OCI-LY3 (cell line): ENCODE results near the gene PITPNM3.
"Not testable (repeated sequence)": the region's sequence is repeated elsewhere in the genome, so short reads cannot be mapped to it uniquely, and the experiment has no call there.

Source experiments
- H2AFZ ChIP-seq: fragments of 200-600, 300-600 bp; shearing (Covaris generic); 2 replicates; pipeline ENCODE4 v1.6.0; 2014; ENCODE audit warnings: antibody characterized with exemption, low read depth, low read length
- H3K27ac ChIP-seq: fragments of 200-600, 300-600 bp; sonication (generic); 2 replicates; pipeline ENCODE4 v1.5.1; 2014; ENCODE audit warnings: mild to moderate bottlenecking, low read length, moderate library complexity, mixed read lengths
- H3K27me3 ChIP-seq: fragments of 200-600, 300-600 bp; sonication (generic); 2 replicates; pipeline ENCODE4 v1.6.1; 2014; ENCODE audit warnings: low read depth, low read length, mixed read lengths
- H3K36me3 ChIP-seq: fragments of 200-600, 300-600 bp; sonication (generic); replicated peaks from 2 replicates; pipeline ENCODE3; 2014; ENCODE audit warnings: low read depth, low read length, mixed read lengths
- H3K4me1 ChIP-seq: fragments of 300-600, 200-600 bp; sonication (generic); 2 replicates; pipeline ENCODE4 v1.6.1; 2014; ENCODE audit warnings: low read length, mixed read lengths
- H3K4me2 ChIP-seq: fragments of 200-600, 300-600 bp; sonication (generic); 2 replicates; pipeline ENCODE4 v1.6.1; 2014; ENCODE audit warnings: low read length, mixed read lengths
- H3K4me3 ChIP-seq: fragments of 300-600, 200-600 bp; sonication (generic); 2 replicates; pipeline ENCODE4 v1.5.1; 2014; ENCODE audit warnings: antibody characterized with exemption, mild to moderate bottlenecking, low read length, moderate library complexity
- H3K79me2 ChIP-seq: fragments of 300-600, 200-600 bp; shearing (Covaris generic); 2 replicates; pipeline ENCODE4 v1.6.1; 2014; ENCODE audit warnings: mild to moderate bottlenecking, low read length, mixed read lengths
- H3K9ac ChIP-seq: fragments of 300-600, 200-600 bp; shearing (Covaris generic); 2 replicates; pipeline ENCODE4 v1.6.0; 2014; ENCODE audit warnings: mild to moderate bottlenecking, low read length, moderate library complexity
- H3K9me3 ChIP-seq: fragments of 200-600, 300-600 bp; shearing (Covaris generic); 2 replicates; pipeline ENCODE4 v1.6.1; 2014; ENCODE audit warnings: low read length, mixed read lengths; ENCODE audit not compliant: insufficient read depth
- H4K20me1 ChIP-seq: fragments of 200-600, 300-600 bp; sonication (generic); 2 replicates; pipeline ENCODE4 v1.6.1; 2016; ENCODE audit warnings: low read length, mixed read lengths; ENCODE audit not compliant: insufficient read depth
- EZH2phosphoT487 ChIP-seq: fragments of 200-600 bp; shearing (Covaris generic); IDR thresholded peaks from 2 replicates; pipeline ENCODE4 v1.6.1; 2018; ENCODE audit warnings: antibody characterized with exemption, mixed run types, low read depth
- TF ChIP-seq, protein P1 (sequence below): fragments of 200-600, 300-600 bp; sonication (generic); IDR thresholded peaks from 2 replicates; pipeline ENCODE4 v1.5.1; 2014; ENCODE audit warnings: antibody characterized with exemption, low read length, low read depth

PITPNM3 gene

DNA sequence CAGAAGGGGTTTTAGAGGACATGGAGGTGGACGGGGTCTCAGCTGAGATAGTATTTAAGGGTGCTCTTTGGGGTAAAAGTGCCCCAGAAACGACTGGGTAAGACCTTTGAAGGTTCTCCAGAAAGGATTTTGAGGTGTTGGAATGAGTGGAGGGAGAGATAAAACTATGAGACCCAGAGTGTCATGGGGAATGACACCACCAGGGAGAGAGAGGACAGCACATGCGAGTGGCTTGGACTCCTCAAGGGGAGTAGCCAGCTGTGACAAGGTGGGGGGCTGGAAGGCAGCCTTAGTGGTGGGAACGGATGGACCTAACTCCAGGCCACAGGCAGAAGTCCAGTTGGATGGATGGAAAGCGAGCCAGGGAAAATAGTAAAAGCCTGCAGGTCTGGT lies 19.2 kb upstream of the PITPNM3 start:
- H3K27ac ChIP-seq, result no peak overlapping the region
- no peaks in the 10 kb centered on the region for H3K79me2 ChIP-seq
- H3K9me3 ChIP-seq, result no peaks in the 10 kb centered on the region
- no peaks in the 10 kb centered on the region for H4K20me1 ChIP-seq
- no peak overlapping the region for H3K4me2 ChIP-seq
- TF ChIP-seq, protein P1, sequence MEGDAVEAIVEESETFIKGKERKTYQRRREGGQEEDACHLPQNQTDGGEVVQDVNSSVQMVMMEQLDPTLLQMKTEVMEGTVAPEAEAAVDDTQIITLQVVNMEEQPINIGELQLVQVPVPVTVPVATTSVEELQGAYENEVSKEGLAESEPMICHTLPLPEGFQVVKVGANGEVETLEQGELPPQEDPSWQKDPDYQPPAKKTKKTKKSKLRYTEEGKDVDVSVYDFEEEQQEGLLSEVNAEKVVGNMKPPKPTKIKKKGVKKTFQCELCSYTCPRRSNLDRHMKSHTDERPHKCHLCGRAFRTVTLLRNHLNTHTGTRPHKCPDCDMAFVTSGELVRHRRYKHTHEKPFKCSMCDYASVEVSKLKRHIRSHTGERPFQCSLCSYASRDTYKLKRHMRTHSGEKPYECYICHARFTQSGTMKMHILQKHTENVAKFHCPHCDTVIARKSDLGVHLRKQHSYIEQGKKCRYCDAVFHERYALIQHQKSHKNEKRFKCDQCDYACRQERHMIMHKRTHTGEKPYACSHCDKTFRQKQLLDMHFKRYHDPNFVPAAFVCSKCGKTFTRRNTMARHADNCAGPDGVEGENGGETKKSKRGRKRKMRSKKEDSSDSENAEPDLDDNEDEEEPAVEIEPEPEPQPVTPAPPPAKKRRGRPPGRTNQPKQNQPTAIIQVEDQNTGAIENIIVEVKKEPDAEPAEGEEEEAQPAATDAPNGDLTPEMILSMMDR, result no peak
- TF ChIP-seq EZH2phosphoT487, result no peak
- H3K27me3 ChIP-seq, result no peaks in the 10 kb centered on the region
- H3K4me1 ChIP-seq, result no peaks in the 10 kb centered on the region
- H2AFZ ChIP-seq, result no peak overlapping the region
- H3K36me3 ChIP-seq, result no peaks in the 10 kb centered on the region
- H3K4me3 ChIP-seq, result no peak overlapping the region
- H3K9ac ChIP-seq, result no peak overlapping the region

DNA sequence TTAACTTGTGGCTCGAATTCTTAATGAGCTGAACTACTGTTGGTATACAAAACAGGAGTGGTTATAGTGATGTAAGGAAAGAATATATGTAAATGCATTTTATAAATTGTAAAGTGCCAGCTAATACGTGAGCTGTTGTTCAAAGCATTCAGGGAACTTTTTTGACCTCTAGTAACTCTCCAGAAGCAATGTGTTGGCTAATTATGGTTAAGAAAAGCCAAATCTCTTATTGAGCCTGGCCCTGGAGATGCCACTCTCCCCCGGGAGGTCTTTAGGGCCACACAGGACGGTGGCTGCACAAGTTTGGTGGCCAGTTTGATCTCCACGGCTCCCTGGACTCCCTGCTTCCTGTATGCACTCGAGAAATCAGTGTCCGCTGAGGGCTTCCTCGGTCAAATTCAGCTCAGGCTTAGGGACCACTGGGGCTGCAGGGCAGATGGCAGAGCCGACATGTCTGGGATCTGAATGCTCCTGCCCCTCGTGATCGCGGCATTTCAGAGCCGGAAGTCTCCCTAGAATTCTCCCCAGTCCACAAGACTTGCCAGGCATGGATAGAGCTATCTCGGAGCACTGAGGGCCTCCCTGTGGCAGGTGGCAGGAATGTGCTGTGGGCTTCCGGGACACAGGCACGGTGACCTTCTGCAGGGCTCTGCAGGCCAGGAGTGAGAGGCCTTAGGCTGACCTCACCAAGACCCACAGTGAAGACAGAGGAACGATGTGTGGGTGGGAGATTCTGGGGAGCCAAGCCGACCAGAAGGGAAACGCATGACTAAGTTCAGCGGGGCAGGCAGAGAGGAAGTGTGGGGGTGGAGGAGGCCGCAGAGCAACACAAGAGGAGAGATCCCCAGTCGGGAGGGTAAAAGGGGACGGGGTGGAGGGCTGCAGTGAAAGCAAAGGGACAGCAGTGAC lies 18.6 kb upstream of the PITPNM3 start:
- H3K4me2 ChIP-seq, result no peak overlapping the region
- TF ChIP-seq, protein P1, result no peak
- no peak for TF ChIP-seq EZH2phosphoT487
- no peak overlapping the region for H3K9ac ChIP-seq

DNA sequence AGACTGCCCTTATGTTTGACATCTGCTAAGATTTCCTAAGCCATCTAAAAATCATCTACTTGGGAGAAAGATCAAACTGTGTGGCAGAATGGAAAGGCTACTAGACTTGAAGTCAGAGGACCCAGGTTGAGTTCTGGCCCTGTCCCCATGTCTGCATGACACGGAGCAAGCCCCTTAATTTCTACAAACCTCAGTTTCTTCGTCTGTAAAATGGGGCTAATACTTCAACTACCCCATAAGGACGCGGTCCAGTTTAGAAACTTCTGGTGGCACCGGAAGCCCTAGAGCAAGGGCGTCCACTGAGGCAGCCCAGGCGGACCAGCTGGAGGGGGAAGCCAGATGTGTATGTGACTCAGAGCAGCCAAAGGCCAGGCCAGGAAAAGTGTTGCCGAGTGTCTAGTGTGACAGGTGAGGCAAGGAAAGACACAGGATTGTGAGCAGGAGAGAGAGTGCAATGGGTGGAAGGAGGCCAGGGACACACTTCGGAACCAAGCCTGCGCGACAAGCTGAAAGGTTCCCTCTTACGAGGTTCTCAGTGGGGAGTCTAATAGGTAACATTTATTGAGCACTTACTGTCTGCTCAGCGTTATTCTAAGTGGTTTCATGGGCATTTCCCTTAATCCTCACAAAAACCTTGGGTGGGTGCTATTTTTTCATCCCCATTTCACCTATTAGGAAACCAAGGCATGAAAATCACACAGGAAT lies 17.8 kb upstream of the PITPNM3 start:
- Histone ChIP-seq H3K79me2 (no peaks in the 10 kb centered on the region), H3K4me2 (no peak overlapping the region), H3K4me1 (no peaks in the 10 kb centered on the region), H4K20me1 (no peaks in the 10 kb centered on the region), H3K27me3 (no peaks in the 10 kb centered on the region), H3K27ac (no peak overlapping the region), H3K4me3 (no peak overlapping the region), H3K36me3 (no peaks in the 10 kb centered on the region), H3K9ac (no peak overlapping the region), H2AFZ (no peak overlapping the region), H3K9me3 (no peaks in the 10 kb centered on the region)
- TF ChIP-seq EZH2phosphoT487, result no peak
- TF ChIP-seq, protein P1, result no peak

More for the DNA sequence above, 18.6 kb upstream of the PITPNM3 start:
- Histone ChIP-seq H3K4me1 (no peaks in the 10 kb centered on the region), H3K4me3 (no peak overlapping the region), H3K9me3 (no peaks in the 10 kb centered on the region), H3K36me3 (no peaks in the 10 kb centered on the region), H2AFZ (no peak overlapping the region), H3K79me2 (no peaks in the 10 kb centered on the region), H3K27ac (no peak overlapping the region), H4K20me1 (no peaks in the 10 kb centered on the region), H3K27me3 (no peaks in the 10 kb centered on the region)

DNA sequence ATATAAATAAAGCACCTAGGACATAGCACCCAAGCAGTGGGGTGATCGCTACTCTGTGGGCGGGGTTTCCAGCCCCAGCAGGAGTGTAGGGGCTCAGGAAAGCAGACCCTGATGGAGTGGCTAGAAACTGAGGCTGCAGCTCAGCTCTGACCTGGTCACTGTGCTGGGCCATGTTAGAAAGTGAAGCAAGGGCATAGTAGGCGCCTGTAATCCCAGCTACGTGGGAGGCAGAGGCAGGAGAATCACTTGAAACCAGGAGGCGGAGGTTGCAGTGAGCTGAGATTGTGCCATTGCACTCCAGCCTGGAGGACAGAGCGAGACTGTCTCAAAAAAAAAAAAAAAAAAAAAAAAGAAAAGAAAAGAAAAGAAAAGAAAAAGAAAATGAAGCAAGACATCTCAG lies 17.1 kb upstream of the PITPNM3 start:
- H2AFZ ChIP-seq, H4K20me1 ChIP-seq, H3K9ac ChIP-seq, H3K4me1 ChIP-seq, H3K4me2 ChIP-seq, H3K4me3 ChIP-seq, H3K27ac ChIP-seq, H3K36me3 ChIP-seq, H3K79me2 ChIP-seq, H3K27me3 ChIP-seq, H3K9me3 ChIP-seq: not testable (repeated sequence)
